GDM1 (cell line): Measurements from ENCODE around the gene HM13.
"Not testable (repeated sequence)": the region's sequence is repeated elsewhere in the genome, so short reads cannot be mapped to it uniquely, and the experiment has no call there.

ENCODE experiments used
- DNase-seq: peaks from one replicate; lab custom pipeline; 2025; lab: John Stamatoyannopoulos, UW

The HM13 gene

GRCh38 chr20:31514154-31515071 lies at the start of gene HM13:
HM13 (plus strand) TSS chr20:31514442; CDS start chr20:31514552, 110 bp downstream.
- DNase-seq, result peak; percentile 92

GRCh38 chr20:31470946-31471345 lies 43.3 kb upstream of the HM13 start:
- DNase-seq, result not testable (repeated sequence)

DNA sequence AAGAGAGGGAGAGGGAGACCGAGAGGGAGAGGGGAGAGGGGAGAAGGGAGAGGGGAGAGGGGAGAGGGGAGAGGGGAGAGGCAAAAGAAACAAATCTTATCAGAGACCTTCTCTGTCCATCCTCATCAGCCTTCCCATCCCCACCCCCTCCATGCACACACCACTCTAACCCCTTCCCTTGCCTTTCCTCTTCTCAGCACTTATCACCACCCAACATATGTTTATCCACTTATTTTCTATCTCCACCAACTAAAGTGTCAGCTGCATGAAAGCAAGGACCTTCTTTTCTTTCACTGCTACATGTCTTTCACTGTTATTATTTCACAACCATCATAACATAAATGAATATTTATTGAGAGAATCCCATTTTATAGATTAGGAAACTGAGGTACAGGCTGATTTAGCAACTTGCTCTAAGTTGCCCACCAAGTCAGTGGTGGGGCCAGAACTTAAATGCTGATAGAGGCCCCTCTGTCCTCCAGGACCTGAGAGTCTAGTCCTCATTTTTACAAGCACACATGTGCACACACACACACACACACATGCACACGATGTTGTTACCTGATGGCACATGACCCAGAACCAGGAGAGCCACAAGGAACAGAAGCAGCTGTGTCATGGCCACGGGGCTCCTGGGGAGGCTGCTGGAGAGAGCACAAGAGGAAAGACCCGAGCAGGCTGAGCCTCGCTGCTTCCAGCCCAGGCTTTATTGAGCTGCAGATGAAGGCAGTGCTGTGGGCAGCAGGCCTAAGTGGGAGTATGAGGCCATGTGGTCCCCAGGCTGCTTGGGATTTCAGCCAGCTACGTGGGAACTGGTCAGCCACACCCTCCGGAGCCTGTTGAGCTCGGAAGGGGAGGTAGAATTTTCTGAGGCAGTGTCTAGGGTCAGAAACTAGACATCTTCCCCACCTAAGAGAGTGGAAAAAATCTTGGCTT lies 41.6 kb upstream of the HM13 start:
- DNase-seq, result no peak

DNA sequence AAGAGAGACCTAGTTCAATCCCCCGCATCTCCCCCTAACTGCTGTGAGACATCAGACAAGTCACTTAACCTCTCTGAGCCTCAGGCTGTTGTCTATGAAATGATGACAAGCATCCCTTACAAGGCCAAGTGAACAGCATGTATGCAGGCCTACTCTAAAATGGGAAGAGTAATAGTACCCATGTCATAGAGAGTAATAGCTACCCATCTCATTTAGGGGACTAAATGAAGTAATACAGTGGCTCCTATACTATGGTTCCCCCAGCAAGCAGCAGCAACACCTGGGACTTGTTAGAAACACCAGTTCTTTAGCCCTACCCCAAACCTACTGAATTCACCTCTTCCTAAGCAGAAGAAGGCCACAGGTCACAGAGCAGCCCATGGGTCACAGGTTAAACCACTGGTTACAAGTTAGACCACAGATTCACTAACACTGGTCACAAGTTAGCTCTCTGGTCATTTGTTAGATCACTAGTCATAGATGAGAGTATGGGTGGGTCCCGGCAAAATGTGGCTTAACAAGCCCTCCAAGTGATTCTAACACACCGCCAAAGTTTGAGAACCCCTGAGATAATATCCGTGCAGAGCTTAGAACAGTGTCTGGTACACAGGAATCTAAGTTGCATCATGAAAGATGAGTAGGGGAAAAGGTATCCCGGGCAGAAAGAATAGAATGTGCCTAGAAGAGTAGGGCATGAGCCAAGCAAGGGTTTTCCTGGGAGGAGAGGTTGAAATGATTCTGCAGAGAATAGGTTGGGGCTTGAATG lies 40.7 kb upstream of the HM13 start:
- no peak for DNase-seq

GRCh38 chr20:31474097-31474436 lies 40.2 kb upstream of the HM13 start:
- no peak for DNase-seq

GRCh38 chr20:31474758-31475427 lies 39.3 kb upstream of the HM13 start, which contains the start of the genes DEFB124 and REM1:
DEFB124 (minus strand) TSS chr20:31475127; CDS start chr20:31473013, 2,114 bp downstream.
REM1 (plus strand) TSS chr20:31475288; CDS start chr20:31476446, 1,158 bp downstream.
- DNase-seq, result no peak

DNA sequence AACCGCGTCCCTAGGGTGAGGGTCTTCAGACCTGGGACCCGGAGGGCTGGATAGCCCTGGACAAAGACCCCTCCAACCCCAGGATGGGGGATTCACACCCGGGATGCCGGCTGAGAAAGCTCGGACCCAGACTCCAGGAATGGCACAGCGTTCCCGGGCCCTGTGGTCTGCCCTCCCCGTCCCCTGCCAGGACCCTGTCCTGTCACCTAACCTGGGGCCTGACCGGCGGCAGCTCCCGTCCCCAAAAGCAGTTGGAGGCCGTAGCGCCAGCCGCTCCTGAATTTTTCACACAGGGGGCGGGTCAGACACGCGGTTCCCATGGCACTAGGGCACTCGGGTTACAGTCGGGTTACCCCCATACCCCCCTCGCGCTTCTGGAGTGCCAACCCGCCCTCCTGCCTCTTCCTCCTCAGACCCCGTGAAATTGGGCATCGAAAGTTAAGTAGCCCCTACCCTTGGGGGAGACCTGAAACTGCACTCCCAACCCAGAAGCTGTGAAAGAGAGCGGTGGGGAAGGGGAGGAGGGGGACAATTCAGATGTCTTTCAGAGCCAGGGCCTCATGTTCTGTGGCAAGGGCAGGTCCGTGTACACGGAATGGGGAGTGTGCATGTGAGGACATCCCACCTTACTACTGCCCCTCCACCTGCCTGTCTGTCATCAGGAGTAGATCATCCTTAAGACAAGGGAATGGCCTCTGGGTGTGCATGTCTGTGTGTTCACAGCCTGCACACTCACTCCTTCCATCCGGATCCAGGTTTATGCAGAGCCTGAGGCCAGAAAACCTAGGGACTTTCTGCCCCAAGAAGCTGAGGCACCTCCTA lies 38.6 kb upstream of the HM13 start:
- DNase-seq, result no peak

- DNase-seq, result no peak
These were observed 38.0 kb upstream of the HM13 start for GRCh38 chr20:31476294-31476585.

DNA sequence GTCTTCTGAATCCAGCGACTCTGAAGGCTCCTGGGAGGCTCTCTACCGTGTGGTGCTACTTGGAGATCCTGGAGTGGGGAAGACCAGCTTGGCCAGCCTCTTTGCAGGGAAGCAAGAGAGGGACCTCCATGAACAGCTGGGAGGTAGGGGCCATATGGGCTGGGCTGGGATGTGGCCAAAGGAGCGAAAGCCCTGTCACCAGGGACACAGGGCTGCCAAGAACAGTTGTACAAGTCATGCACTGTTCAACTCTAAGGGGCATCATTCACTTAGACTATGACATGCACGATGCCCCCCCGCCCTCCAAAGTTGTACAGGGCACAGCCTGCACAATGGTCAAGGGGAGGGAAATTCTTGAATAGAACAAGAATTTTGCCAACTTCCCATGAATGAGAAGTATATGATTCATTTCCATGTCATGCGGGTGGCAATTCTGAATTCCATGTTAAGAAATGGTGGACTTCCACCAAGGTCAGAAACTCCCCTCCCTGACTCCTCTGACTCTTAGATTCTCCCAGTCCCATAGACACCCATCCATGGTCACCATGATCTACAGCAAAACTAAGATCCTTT lies 37.5 kb upstream of the HM13 start:
- no peak for DNase-seq

DNA sequence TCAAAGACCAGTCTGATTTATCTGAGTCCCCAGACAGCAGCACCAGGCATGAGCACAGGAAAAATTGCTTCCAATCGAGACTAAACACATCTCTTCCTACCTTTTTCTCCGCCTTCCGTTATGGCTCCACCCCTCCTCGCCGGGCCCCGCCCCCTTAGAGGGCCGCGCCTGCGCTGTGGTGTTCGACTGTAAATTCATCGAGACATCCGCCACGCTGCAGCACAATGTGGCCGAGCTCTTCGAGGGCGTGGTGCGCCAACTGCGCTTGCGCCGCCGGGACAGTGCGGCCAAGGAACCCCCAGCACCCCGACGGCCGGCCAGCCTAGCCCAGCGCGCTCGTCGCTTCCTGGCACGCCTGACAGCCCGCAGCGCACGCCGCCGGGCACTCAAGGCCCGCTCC lies 30.2 kb upstream of the HM13 start:
- no peak for DNase-seq

- DNase-seq, result no peak
These were observed 28.5 kb upstream of the HM13 start for GRCh38 chr20:31485450-31486339.

GRCh38 chr20:31488115-31488514 lies 26.1 kb upstream of the HM13 start:
- no peak for DNase-seq

DNA sequence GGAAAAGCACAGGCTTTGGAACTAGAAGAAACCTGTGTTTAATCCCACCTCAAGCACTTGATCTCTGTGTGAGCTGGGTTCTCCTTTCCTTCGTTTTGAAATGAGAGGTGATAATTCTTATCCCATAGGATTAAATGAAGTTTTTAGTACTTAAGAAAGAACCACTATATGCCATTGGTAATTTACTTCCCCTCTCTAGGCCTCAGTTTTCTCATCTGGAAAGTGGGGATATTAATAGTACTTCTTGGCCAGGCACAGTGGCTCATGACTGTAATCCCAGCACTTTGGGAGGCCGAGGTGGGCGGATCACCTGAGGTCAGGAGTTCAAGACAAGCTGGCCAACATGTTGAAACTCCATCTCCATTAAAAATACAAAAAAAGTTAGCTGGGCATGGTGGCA lies 25.1 kb upstream of the HM13 start:
- no peak for DNase-seq

- no peak for DNase-seq
These were observed 23.5 kb upstream of the HM13 start for GRCh38 chr20:31490752-31491151.

DNA sequence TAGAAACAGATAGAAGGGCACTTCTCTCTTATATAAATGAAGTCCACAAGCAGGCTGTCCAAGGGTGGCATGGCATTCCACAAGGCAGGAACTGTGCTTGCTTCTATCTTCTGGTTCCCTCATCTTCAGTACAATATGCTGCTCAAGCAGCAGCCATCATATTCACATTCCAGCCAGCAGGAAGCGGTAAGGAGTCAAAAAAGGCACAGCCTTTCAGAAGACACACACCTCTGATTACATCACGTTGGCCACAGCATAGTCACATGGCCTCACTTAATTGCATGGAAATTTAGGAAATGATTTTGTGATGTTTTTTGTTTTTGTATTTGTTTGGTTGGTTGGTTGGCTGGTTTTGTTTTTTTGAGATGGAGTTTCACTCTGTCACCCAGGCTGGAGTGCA lies 20.1 kb upstream of the HM13 start:
- no peak for DNase-seq

DNA sequence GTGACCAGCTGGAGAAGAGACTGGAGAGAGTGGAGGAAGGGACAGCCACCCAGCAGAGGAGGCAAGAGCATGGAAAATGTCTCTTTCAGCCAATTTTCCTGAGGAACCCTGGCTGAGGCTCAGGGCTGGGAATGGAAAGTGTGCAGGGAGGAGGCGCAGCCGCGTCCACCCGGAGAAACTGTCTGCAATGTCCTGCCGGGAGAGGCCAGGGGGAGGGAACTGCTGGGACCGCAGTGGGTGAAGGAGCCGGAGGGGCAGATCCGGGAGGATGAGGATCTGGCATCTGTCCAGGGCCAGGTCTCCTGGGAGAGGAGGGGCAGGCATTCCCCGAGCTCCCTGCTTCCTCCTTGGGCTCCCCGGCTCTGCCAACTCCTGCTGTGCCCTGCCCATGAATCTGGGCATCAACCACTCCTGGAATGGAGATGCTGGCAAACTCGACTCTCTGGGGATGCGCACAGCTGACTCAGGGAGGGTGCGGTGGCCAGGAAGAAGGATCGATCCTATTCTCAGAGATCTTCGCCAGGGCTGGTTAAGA lies 17.4 kb upstream of the HM13 start:
- DNase-seq, result no peak

- DNase-seq, result no peak
These were observed 16.3 kb upstream of the HM13 start for GRCh38 chr20:31497838-31498540.

GRCh38 chr20:31500527-31500926 lies 13.7 kb upstream of the HM13 start:
- DNase-seq, result no peak
